ENCODE measurements around the gene SPG11.
"Not testable (repeated sequence)": the region's sequence is repeated elsewhere in the genome, so short reads cannot be mapped to it uniquely, and the experiment has no call there.

The SPG11 gene

GRCh38 chr15:44682211-44682610 lies 18.7 kb upstream of the SPG11 start:
- DNase-seq = no peak

- DNase-seq = no peak
Measured at GRCh38 chr15:44676676-44677075, 13.2 kb upstream of the SPG11 start.

- no peak for DNase-seq
Measured at GRCh38 chr15:44675911-44676310, 12.4 kb upstream of the SPG11 start.

DNA sequence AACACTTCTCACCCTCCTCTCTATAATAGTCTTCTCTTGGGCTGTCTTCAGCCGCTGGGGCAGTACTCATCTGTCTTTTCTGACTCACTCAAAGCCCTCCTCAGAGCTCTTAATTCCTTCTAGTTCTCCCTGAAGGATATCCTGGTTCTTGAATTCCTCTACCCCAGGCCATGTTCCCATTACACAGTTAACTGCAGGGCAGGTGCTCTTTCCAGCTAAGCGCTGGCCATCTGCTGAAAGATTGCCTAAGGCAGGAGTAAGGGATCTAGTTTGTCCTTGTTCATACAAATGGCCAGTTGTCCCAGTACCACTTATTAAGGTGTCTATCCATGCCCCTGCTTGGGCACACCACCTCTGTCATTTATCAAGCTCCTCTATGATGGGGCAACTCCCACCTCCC lies 10.2 kb upstream of the SPG11 start:
- DNase-seq = no peak

DNA sequence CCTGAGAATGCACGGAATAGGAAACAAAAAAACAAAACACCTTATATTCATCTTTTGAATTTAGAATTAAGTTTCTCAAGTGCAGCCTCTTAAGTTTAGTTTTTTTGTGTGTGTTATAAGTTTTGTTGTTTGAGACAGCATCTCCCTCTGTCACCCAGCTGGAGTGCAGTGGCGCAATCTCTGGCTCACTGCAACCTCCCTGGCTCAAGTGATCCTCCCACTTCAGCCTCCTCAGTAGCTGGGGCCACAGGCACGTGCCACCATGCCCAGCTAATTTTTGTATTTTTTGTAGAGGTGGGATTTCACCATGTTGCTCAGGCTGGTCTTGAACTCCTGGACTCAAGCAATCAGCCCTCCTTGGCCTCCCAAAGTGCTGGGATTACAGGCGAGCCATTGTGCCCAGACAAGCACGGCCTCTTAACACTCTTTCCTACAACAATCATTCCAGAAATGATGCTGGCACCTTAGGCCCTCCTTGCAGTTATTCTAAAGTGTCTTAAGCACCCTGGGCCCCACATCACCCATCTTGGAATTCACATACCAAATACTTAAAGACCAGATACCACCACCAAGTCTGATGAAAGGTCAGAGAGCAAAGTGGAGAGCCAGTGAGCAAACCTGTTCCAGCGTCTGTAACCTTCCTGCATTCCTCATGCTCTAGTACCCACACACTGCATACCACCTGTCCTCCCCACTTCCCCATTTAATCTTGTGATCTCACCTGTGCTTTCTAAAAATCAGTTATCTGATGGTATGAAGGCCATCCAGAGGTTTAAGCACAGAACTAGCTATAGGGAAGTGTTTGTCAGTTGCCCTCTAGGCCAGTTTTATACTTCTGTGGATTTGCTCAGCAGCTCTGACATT lies 6.9 kb upstream of the SPG11 start:
- no peak for DNase-seq

DNA sequence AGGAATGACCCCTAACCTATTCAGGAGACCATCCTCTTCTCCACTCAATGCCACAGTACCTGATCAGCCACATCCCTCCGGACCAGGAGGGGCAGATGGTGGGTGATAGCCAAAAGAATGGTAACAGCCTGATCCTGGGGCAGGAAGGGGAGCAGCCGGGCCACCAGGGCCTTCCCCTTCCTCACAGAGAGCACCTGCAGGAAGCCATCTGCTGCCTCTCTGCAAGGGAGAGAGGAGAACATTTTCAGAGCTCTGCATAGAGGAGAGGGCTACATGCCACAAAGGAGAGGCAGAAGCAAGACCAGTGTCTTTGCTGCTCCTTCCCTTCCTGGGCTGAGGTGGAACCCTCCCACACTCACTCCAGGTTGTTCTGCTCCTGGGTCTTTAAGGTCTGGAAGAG lies 5.5 kb upstream of the SPG11 start:
- no peak for DNase-seq

DNA sequence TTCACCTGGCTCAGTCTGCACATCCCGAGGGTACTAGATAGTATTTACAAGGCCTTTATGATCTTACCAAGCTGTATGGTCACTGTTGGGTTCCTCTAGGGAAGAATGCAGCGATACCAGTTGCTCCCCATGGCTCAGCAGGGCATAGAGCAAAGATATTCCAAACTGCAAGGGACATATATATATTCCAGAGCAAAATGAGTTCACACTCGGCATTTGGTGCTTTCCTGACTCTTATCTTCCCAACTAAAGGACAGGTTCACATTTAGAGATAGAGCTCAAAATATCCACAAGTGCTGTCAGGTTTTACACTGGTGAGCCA lies 3.5 kb upstream of the SPG11 start:
- DNase-seq = no peak

DNA sequence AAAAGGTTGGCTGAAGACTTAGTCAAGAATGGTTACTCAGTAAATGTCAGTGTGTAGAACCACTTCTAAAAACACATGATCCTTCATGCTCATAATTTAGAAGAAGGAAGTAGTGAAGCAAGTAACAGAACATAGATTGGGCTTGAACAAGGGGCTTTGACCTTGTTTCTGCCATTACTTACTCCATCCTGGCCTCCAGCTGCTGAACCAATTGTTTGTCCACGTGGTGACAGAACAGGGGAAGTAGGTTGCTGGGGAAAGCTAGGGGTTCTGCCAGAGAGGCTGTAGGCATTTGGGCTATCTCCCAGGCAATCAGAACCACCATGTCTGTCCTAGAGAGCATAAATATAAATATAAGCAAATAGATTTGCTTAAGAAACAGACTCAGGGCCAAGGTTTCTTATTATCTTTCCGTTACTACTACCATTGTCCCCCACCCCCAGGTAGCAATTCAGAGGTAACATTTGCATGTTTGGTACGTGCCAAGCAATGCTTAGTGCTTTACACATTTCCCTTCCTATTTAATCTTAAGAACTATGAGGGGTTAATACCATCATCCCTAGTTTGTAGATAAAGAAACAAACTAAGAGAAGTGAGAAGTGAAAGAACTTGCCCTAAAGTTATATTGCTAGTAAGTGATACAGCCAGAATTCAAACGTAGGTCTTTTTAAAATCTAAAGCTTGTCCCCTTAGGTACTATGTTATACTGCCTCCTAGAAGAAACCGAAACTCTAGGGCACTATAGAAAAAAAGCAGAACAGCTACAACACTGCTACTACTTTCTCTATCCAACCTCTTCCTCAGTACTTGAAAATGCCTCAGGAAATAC lies 3.0 kb upstream of the SPG11 start:
- DNase-seq = no peak

- DNase-seq = peak; percentile 30
Measured at GRCh38 chr15:44662478-44663409, 718 bp downstream of the SPG11 start.

- DNase-seq = no peak
Measured at GRCh38 chr15:44661576-44661975, 1.9 kb downstream of the SPG11 start.

GRCh38 chr15:44659056-44659455 lies 4.4 kb downstream of the SPG11 start:
- no peak for DNase-seq

- no peak for DNase-seq
Measured at GRCh38 chr15:44657378-44657777, 6.1 kb downstream of the SPG11 start.

DNA sequence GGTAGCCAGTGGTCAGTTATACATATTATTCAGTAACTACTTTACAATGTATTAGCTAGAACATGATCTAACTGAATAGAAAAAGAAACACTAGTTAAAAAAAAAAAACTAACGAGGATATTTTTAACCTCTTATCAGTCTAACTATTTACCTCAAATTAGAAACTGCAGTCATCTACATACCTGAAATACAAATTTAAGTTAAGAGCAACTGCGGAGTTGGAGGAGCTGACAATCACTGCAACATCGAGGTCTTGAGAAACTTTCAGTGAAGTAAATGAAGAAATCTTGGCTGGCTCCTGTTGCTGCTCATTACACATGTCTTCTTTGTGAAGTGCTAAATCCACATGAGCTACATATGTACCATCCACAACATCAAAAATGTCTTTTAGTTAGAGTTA lies 6.5 kb downstream of the SPG11 start:
- DNase-seq = no peak

DNA sequence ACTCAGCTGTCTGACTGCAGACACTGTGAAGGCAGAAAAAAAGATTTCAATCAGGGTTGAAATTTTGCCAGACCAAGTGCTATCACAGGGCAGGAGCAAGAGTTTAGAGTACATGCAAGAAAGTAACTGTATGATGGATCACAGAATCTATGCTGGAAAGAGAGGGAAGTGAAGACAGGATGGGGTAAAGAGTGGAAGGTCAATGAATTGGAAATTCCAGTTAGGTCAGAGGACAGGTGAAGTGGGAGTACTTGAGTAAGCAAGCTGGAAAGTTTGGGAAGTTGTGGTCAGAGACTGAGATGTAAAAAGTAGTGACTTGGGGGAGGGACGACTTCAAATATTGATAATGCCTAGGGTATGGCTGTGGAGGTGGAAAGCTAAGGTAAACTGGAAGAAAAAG lies 7.2 kb downstream of the SPG11 start:
- DNase-seq = no peak

- no peak for DNase-seq
Measured at GRCh38 chr15:44654858-44655257, 8.6 kb downstream of the SPG11 start.

GRCh38 chr15:44647637-44648036 lies 15.8 kb downstream of the SPG11 start:
- DNase-seq = no peak

GRCh38 chr15:44647036-44647435 lies 16.4 kb downstream of the SPG11 start:
- no peak for DNase-seq

DNA sequence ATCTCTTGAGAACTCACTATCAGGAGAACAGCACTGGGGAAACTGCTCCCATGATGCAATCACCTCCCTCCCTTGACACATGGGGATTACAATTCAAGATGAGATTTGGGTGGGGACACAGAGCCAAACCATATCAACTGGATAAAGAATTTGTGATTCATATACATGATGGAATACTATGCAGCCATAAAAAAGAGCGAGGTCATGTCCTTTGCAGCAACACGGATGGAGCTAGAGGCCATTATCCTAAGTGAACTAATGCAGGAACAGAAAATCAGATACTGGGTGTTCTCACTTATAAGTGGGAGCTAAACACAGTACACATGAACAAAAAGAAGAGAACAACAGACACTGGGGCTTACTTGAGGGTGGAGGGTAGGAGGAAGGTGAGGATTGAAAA lies 17.0 kb downstream of the SPG11 start:
- no peak for DNase-seq

GRCh38 chr15:44641651-44642050 lies 21.8 kb downstream of the SPG11 start:
- DNase-seq = no peak

DNA sequence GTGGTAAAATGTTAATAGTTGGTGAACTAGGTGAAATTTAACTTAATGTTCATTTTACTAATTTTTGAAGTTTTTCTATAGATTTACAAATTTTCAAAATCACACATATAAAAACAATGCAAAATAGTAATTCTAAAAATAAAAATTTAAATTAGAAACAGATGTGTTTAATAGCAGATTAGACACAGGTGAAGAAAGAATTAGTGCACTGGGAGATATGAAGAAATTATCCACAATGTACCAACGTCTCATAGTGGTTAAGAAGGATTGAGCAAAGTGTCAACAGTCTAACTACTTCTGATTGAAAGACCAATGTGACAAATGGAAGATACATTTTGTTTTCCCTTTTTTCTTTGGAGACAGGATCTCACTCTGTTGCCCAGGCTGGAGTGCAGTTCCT lies 26.5 kb downstream of the SPG11 start:
- DNase-seq = no peak

GRCh38 chr15:44633603-44634002 lies 29.9 kb downstream of the SPG11 start:
- DNase-seq = no peak

- DNase-seq = not testable (repeated sequence)
Measured at GRCh38 chr15:44625286-44625685, 38.2 kb downstream of the SPG11 start.

GRCh38 chr15:44623178-44623577 lies 40.3 kb downstream of the SPG11 start:
- DNase-seq = no peak

All from NCI-H2107 (cell line).